Measurements from ENCODE around the gene TNFAIP1. TPM values are rescaled to one million over a fixed set of nuclear protein-coding genes. Genes with fewer than 3 reads are reported as not detected.

The TNFAIP1 gene
- total RNA-seq, 1 experiment from 2014 or later = 21.3 TPM

DNA sequence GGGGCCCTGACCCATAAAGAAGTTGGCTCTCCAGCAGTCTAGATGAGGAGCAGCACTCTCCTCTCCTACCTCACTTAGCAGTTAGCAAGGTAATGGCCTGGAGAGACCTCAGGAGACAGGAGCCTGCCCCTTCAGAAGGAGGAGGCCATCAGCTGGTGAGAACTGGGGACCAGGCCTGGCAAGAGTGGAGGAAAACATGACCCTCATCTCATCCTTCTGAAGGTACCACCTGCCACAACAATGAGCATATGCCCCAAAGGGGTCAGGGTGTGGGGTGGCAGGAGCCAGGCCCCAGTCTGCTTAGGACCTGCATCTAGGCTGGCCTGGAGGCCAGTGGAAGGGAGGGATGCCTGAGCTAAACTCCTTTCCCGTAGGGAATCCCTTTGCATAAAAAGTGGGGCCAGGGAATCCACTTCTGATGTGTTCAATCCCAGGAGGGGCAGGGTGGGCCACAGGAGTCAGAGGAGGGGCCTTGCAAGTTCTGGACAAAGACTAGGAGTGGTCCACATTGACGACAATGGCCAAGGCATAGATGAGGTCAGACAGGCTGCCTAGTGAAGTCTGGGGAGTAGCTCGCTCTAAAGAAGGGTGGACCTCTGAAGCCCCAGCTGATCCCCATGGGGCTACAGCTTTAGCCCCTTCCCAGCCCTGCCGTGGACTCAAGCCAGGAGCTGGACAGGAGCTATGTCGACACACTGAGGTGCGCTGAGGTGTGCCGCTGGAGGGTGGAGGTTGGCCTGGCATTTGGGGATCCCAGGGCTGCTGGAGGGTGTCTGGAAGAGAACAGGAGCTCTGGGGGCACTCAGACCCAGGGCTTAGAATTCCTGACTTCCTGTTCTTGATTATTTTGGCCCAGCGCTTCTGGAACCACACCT is 28.5 kb downstream of the TNFAIP1 start:
- H3K4me3 Mint-ChIP-seq = no peak overlapping the region
- H3K27me3 Mint-ChIP-seq (ENCODE audit: low read depth) = no peaks in the 10 kb centered on the region
- DNase-seq (ENCODE audit: low spot score) (no peak), ATAC-seq (no peak)
- CTCF ChIA-PET = interaction anchor here (1.4 to 2.0 kb wide), 2 partner anchors 28 to 52 kb away, joined by 4 to 7 read pairs; partner anchors contain the start of gene TNFAIP1
- H3K4me1 Mint-ChIP-seq = no peaks in the 10 kb centered on the region
- H3K9me3 Mint-ChIP-seq = no peaks in the 10 kb centered on the region
- H3K27ac Mint-ChIP-seq = no peak overlapping the region
- TF ChIP-seq IRF2 (CRISPR knock-in tag; IDR thresholded peaks at IDR 0.05; ENCODE audit: borderline replicate concordance, low read depth) (no peak), TP53 (CRISPR knock-in tag; IDR thresholded peaks at IDR 0.05) (no peak), SMAD3 (CRISPR knock-in tag; IDR thresholded peaks at IDR 0.05; ENCODE audit: borderline replicate concordance) (no peak)
- H3K36me3 Mint-ChIP-seq = peaks cover 22% of the 10 kb centered on the region
- POLR2A ChIA-PET = no interaction called here

DNA sequence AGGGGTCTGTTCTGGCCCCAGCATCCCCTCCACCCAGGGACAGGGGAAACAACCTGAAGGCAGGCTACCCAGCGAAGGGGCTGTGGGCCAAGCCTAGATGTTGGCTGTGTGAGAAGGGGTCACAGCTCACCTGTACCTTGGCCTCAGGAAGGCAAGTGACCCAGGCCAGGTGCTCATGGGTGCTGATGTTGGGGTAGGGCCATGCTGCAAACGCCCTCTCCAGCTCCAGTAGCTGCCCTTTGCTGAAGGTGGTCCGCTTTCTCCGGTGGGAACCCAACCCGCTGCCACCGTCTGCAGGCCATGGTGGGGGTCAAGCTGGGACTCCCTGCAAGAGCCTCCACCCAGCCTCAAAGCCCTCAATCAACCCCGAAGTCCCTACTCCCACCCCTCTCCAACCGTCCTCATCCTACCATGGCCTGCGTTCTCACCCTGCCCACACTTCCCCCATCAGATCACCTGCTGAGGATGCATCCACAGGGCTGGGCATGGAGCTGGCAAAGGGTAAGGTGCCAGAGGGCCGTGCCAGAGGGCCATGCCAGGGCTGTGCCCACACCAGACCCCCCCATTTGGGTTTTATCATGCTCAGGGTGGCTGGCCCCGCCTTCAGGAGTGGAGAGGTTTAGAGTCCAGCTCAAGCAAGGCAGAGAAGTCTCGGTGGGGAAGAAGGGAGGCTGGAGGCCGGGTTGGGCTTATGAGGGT is 29.3 kb downstream of the TNFAIP1 start, which contains the start of gene SEBOX:
SEBOX (minus strand) TSS at position 535 of the 699 bp plus-strand sequence; CDS start at position 487, 48 bp downstream.
- Mint-ChIP-seq H3K27me3 (ENCODE audit: low read depth) (no peaks in the 10 kb centered on the region), H3K9me3 (no peaks in the 10 kb centered on the region), H3K4me1 (peaks cover 2% of the 10 kb centered on the region; the same call in 1 of the 2 replicates), H3K4me3 (no peak within 1 kb of the TSS), H3K36me3 (peaks cover 18% of the 10 kb centered on the region), H3K27ac (no peak within 1 kb of the TSS)
- DNase-seq (ENCODE audit: low spot score) (no peak), ATAC-seq (no peak)
- TF ChIP-seq, protein P1, sequence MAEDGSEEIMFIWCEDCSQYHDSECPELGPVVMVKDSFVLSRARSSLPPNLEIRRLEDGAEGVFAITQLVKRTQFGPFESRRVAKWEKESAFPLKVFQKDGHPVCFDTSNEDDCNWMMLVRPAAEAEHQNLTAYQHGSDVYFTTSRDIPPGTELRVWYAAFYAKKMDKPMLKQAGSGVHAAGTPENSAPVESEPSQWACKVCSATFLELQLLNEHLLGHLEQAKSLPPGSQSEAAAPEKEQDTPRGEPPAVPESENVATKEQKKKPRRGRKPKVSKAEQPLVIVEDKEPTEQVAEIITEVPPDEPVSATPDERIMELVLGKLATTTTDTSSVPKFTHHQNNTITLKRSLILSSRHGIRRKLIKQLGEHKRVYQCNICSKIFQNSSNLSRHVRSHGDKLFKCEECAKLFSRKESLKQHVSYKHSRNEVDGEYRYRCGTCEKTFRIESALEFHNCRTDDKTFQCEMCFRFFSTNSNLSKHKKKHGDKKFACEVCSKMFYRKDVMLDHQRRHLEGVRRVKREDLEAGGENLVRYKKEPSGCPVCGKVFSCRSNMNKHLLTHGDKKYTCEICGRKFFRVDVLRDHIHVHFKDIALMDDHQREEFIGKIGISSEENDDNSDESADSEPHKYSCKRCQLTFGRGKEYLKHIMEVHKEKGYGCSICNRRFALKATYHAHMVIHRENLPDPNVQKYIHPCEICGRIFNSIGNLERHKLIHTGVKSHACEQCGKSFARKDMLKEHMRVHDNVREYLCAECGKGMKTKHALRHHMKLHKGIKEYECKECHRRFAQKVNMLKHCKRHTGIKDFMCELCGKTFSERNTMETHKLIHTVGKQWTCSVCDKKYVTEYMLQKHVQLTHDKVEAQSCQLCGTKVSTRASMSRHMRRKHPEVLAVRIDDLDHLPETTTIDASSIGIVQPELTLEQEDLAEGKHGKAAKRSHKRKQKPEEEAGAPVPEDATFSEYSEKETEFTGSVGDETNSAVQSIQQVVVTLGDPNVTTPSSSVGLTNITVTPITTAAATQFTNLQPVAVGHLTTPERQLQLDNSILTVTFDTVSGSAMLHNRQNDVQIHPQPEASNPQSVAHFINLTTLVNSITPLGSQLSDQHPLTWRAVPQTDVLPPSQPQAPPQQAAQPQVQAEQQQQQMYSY (CRISPR knock-in tag; IDR thresholded peaks at IDR 0.05) = no peak
- TF ChIP-seq, protein P2, sequence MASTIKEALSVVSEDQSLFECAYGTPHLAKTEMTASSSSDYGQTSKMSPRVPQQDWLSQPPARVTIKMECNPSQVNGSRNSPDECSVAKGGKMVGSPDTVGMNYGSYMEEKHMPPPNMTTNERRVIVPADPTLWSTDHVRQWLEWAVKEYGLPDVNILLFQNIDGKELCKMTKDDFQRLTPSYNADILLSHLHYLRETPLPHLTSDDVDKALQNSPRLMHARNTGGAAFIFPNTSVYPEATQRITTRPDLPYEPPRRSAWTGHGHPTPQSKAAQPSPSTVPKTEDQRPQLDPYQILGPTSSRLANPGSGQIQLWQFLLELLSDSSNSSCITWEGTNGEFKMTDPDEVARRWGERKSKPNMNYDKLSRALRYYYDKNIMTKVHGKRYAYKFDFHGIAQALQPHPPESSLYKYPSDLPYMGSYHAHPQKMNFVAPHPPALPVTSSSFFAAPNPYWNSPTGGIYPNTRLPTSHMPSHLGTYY (CRISPR knock-in tag; IDR thresholded peaks at IDR 0.05) = no peak
- TF ChIP-seq KAT7 (CRISPR knock-in tag; IDR thresholded peaks at IDR 0.05; ENCODE audit: borderline replicate concordance) (no peak), NFE2L1 (CRISPR knock-in tag; IDR thresholded peaks at IDR 0.05) (no peak), ZNF121 (CRISPR knock-in tag; IDR thresholded peaks at IDR 0.05) (no peak), TCF7 (CRISPR knock-in tag; IDR thresholded peaks at IDR 0.05; ENCODE audit: low read depth) (no peak), PRRX2 (CRISPR knock-in tag; IDR thresholded peaks at IDR 0.05) (no peak), RELA (CRISPR knock-in tag; IDR thresholded peaks at IDR 0.05; ENCODE audit: borderline replicate concordance) (no peak), RORB (CRISPR knock-in tag; IDR thresholded peaks at IDR 0.05) (no peak), MXD4 (CRISPR knock-in tag; IDR thresholded peaks at IDR 0.05; ENCODE audit: borderline replicate concordance) (no peak)
- TF ChIP-seq, protein P3, sequence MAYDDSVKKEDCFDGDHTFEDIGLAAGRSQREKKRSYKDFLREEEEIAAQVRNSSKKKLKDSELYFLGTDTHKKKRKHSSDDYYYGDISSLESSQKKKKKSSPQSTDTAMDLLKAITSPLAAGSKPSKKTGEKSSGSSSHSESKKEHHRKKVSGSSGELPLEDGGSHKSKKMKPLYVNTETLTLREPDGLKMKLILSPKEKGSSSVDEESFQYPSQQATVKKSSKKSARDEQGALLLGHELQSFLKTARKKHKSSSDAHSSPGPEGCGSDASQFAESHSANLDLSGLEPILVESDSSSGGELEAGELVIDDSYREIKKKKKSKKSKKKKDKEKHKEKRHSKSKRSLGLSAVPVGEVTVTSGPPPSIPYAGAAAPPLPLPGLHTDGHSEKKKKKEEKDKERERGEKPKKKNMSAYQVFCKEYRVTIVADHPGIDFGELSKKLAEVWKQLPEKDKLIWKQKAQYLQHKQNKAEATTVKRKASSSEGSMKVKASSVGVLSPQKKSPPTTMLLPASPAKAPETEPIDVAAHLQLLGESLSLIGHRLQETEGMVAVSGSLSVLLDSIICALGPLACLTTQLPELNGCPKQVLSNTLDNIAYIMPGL (CRISPR knock-in tag; IDR thresholded peaks at IDR 0.05) = no peak
- TF ChIP-seq, protein P4, sequence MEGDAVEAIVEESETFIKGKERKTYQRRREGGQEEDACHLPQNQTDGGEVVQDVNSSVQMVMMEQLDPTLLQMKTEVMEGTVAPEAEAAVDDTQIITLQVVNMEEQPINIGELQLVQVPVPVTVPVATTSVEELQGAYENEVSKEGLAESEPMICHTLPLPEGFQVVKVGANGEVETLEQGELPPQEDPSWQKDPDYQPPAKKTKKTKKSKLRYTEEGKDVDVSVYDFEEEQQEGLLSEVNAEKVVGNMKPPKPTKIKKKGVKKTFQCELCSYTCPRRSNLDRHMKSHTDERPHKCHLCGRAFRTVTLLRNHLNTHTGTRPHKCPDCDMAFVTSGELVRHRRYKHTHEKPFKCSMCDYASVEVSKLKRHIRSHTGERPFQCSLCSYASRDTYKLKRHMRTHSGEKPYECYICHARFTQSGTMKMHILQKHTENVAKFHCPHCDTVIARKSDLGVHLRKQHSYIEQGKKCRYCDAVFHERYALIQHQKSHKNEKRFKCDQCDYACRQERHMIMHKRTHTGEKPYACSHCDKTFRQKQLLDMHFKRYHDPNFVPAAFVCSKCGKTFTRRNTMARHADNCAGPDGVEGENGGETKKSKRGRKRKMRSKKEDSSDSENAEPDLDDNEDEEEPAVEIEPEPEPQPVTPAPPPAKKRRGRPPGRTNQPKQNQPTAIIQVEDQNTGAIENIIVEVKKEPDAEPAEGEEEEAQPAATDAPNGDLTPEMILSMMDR (IDR thresholded peaks at IDR 0.05) = no peak
- TF ChIP-seq, protein P5, sequence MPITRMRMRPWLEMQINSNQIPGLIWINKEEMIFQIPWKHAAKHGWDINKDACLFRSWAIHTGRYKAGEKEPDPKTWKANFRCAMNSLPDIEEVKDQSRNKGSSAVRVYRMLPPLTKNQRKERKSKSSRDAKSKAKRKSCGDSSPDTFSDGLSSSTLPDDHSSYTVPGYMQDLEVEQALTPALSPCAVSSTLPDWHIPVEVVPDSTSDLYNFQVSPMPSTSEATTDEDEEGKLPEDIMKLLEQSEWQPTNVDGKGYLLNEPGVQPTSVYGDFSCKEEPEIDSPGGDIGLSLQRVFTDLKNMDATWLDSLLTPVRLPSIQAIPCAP (CRISPR knock-in tag; IDR thresholded peaks at IDR 0.05) = no peak
- TF ChIP-seq, protein P6, sequence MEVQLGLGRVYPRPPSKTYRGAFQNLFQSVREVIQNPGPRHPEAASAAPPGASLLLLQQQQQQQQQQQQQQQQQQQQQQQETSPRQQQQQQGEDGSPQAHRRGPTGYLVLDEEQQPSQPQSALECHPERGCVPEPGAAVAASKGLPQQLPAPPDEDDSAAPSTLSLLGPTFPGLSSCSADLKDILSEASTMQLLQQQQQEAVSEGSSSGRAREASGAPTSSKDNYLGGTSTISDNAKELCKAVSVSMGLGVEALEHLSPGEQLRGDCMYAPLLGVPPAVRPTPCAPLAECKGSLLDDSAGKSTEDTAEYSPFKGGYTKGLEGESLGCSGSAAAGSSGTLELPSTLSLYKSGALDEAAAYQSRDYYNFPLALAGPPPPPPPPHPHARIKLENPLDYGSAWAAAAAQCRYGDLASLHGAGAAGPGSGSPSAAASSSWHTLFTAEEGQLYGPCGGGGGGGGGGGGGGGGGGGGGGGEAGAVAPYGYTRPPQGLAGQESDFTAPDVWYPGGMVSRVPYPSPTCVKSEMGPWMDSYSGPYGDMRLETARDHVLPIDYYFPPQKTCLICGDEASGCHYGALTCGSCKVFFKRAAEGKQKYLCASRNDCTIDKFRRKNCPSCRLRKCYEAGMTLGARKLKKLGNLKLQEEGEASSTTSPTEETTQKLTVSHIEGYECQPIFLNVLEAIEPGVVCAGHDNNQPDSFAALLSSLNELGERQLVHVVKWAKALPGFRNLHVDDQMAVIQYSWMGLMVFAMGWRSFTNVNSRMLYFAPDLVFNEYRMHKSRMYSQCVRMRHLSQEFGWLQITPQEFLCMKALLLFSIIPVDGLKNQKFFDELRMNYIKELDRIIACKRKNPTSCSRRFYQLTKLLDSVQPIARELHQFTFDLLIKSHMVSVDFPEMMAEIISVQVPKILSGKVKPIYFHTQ (CRISPR knock-in tag; IDR thresholded peaks at IDR 0.05) = no peak
- TF ChIP-seq, protein P7, sequence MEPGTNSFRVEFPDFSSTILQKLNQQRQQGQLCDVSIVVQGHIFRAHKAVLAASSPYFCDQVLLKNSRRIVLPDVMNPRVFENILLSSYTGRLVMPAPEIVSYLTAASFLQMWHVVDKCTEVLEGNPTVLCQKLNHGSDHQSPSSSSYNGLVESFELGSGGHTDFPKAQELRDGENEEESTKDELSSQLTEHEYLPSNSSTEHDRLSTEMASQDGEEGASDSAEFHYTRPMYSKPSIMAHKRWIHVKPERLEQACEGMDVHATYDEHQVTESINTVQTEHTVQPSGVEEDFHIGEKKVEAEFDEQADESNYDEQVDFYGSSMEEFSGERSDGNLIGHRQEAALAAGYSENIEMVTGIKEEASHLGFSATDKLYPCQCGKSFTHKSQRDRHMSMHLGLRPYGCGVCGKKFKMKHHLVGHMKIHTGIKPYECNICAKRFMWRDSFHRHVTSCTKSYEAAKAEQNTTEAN (CRISPR knock-in tag; IDR thresholded peaks at IDR 0.05) = no peak
- ChIA-PET CTCF (interaction anchor here (2.0 to 2.5 kb wide), 2 partner anchors 7 to 52 kb away, joined by 7 to 16 read pairs; partner anchors contain the start of gene POLDIP2), POLR2A (no interaction called here)

Measured in WTC11 (cell line).